GM18951 (cell line): ENCODE measurements around the gene BRD4.

Source experiments
- POLR2A ChIP-seq: IDR thresholded peaks from 4 replicates; pipeline ENCODE4 v1.6.1; 2011; ENCODE audit warnings: mild to moderate bottlenecking; ENCODE audit not compliant: insufficient read length, insufficient read depth; ENCODE audit errors: extremely low read depth
- in situ Hi-C: fragments of 300-500 bp; cut with MboI; formaldehyde crosslinking; loops from one replicate; pipeline ENCODE4 v1.12.0; 2022; ENCODE audit warnings: low sequenced_read_pairs, mixed read lengths, inconsistent platforms; ENCODE audit not compliant: unreplicated experiment

Gene BRD4

DNA sequence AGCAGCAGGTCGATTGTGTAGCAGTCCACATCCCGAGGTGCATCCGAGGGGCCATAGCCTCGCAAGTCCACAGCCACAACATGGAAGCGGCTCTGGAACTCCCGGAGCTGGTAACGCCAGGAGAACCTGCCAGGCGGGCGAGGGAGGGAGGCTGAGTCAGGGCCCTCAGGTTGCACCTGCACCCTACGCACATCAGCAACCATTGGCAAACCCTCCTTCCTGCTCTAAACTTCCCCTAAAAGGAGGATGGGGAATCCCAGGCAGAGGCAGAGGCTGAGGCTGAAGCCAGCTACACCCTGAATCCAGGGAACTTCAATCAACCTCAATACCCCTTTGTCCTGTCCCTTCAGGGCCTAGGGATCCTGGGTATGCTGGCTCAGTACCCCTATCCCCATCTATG is 101.1 kb downstream of the BRD4 start:
- no peak for TF ChIP-seq POLR2A
- in situ Hi-C loops: no loop called here

GRCh38 chr19:15227261-15227660 is 105.1 kb downstream of the BRD4 start:
- in situ Hi-C loops: no loop called here
- no peak for TF ChIP-seq POLR2A

DNA sequence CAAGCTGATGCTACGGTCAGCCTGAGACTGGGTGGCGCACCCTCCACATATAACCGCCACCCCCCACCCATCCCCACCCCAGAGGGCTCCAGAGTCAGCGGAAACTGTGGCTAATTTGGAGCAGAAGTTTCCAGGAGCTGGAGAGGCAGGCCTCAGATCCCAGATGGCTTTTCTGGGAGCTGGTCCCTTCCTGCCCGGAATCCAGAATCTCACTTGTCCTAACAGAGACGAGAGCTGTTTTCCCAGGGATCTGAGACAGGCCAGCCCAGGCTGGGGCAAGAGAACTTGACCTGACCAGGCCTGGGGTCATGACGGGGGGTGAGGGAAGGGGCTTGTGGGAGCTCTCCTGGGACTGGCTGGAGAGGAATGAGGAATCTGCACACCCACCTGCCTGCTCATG is 106.6 kb downstream of the BRD4 start:
- TF ChIP-seq POLR2A: no peak
- in situ Hi-C loops: no loop called here

DNA sequence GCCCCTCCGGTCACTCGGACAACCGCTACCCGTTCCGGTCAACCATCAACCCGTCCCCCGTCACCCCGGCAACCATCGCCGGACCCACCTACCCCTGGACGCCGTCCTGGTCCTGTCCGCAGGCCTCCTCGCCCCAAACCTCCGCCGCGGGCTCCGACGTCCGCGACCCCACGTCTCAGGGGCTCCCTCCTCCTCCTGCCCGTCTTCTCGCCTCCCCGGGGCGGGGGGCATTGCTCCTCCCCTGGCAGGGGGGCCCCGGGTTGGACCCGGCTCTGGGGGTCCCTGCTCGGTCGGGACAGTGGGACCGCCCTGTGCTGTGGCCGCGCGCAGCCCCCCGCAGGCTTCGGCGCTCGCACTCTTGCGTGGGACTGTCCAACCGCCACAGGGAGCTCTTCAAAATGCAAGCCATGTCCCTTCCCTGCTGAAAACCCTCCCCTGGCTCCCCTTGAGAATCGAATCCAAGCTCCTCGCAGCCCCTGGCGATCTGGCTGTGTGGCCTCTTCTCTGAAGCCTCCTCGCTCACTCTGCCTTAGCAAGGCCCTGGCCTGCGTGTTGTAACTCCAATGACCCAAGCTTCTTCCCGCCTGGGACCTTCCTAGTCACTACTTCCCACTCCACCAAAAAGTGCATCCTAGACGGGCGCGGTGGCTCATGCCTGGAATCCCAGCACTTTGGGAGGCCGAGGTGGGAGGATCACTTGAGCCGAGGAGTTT is 108.5 kb downstream of the BRD4 start:
- in situ Hi-C loops: no loop called here
- no peak for TF ChIP-seq POLR2A

DNA sequence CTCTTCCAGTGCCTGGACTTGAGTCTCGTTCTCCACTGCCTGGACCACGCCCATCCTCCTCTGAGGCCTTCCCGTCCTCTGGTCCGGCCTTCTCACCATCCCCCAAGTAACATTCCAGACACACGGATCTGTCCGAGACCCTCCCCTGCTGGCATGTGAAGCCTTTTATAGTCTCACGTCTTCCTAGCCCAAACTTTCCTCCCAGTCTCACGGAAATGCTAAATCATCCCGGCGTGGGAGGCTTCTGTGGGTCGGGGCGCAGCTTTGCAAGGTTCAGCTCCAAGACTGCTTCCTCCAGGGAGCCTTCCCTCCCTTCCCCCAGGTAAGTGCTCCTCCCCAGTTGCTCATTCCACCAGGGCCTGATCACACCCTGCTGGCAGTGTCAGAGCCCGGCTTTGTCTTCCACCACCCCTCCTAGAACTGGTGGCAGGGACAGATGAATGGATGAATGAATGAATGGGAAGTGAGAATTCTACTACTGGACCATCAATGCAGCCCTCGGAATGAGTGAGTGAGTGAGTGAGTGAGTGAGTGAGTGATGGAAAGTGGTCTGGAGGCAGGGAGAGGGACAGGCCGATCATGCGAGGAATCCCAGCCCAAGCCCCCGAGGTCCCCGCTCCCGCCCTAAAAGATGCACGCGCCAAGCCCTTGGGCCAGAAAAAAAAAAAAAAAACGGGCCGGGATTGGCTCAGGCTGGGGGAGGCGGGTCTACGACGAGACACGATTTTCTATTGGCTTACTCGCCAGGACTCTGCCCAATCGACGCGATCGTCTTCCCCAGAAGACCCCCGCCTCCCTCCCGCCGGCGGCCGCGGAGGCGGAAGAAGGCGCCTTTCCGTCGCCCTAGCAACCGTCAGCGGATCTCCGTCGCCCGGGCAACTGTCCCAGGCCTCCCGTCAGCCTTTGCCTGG is 109.3 kb downstream of the BRD4 start:
- in situ Hi-C loops: no loop called here
- TF ChIP-seq POLR2A: no peak

GRCh38 chr19:15220833-15221232 is 111.5 kb downstream of the BRD4 start:
- in situ Hi-C loops: no loop called here
- TF ChIP-seq POLR2A: no peak

GRCh38 chr19:15218501-15218900 is 113.8 kb downstream of the BRD4 start:
- in situ Hi-C loops: no loop called here
- no peak for TF ChIP-seq POLR2A

GRCh38 chr19:15216363-15216762 is 116.0 kb downstream of the BRD4 start:
- in situ Hi-C loops: no loop called here
- TF ChIP-seq POLR2A: no peak

GRCh38 chr19:15213715-15214381 is 118.5 kb downstream of the BRD4 start:
- TF ChIP-seq POLR2A: no peak
- in situ Hi-C loops: no loop called here

DNA sequence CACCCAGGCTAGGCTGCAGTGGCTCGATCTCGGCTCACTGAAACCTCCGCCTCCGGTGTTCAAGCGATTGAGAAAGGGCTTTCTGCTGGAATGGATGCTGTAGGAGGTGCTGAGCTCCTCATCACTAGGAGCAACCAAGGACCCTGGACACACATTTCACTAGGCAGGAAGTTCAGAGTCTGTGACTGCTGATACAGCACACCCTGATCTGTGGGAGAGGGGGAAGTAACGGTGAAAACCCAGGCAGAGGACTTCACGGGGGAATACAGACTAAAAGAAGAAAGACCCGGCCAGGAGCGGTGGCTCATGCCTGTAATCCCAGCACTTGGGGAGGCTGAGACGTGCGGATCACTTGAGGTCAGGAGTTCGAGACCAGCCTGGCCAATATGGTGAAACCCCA is 119.6 kb downstream of the BRD4 start:
- no peak for TF ChIP-seq POLR2A
- in situ Hi-C loops: no loop called here

DNA sequence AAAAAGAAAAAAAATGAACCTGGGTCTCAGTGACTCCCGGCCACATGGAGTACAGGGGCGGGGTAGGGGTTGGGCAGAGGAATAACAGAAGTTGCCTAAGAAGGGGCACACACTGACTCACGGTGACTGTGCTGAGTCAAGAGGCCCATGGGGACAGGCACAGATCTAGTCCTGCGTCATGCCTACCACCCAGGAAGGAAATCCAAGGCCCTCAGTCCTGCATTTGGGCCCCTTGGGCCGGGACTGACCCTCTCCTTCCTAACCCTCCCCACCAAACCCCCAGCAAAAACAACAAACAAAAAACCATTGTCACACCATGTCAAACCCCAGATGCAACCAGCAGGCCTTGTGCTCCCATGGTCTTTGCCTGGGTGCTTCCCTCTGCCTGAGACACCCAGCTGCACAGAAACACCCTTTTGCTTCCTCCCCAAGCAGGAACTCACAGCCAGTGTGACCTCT is 122.0 kb downstream of the BRD4 start:
- no peak for TF ChIP-seq POLR2A
- in situ Hi-C loops: no loop called here

- in situ Hi-C loops: no loop called here
- no peak for TF ChIP-seq POLR2A
These were observed 130.8 kb downstream of the BRD4 start for GRCh38 chr19:15201374-15202023.
